Measurements from ENCODE around the gene GAA.
A peak's percentile ranks its signal among the peaks of the same experiment; 100 is the strongest.

GAA gene

GRCh38 chr17:80095844-80096475 is 5.4 kb upstream of the GAA start:
- H3K36me3 ChIP-seq (ENCODE audit: control insufficient read depth in 2 of 2, insufficient read depth in 2 of 2, low read length in 2 of 2), result no peaks in the 10 kb centered on the region
- no peak overlapping the region for H3K27ac ChIP-seq (ENCODE audit: low read depth in 2 of 2, low read length in 2 of 2)
- H3K27me3 ChIP-seq (ENCODE audit: control insufficient read depth in 2 of 2, insufficient read depth in 2 of 2, low read length in 2 of 2), result no peaks in the 10 kb centered on the region
- H3K9me3 ChIP-seq (ENCODE audit: control insufficient read depth in 2 of 2, low read length in 2 of 2), result no peaks in the 10 kb centered on the region
- no peak overlapping the region for H3K4me3 ChIP-seq (ENCODE audit: low read length in 2 of 2)
- no peak overlapping the region for H3K9ac ChIP-seq (ENCODE audit: low read depth in 1 of 2, low read length in 2 of 2)
- peaks cover 0 to 4% of the 10 kb centered on the region in 2 donors for H3K4me1 ChIP-seq (ENCODE audit: control insufficient read depth in 2 of 2, insufficient read depth in 2 of 2, low read length in 2 of 2)

GRCh38 chr17:80096561-80097021 is 4.8 kb upstream of the GAA start:
- Histone ChIP-seq H3K27ac (ENCODE audit: low read depth in 2 of 2, low read length in 2 of 2) (no peak overlapping the region), H3K27me3 (ENCODE audit: control insufficient read depth in 2 of 2, insufficient read depth in 2 of 2, low read length in 2 of 2) (no peaks in the 10 kb centered on the region), H3K4me3 (ENCODE audit: low read length in 2 of 2) (no peak overlapping the region), H3K36me3 (ENCODE audit: control insufficient read depth in 2 of 2, insufficient read depth in 2 of 2, low read length in 2 of 2) (no peaks in the 10 kb centered on the region), H3K9me3 (ENCODE audit: control insufficient read depth in 2 of 2, low read length in 2 of 2) (no peaks in the 10 kb centered on the region), H3K4me1 (ENCODE audit: control insufficient read depth in 2 of 2, insufficient read depth in 2 of 2, low read length in 2 of 2) (peaks cover 0 to 4% of the 10 kb centered on the region in 2 donors), H3K9ac (ENCODE audit: low read depth in 1 of 2, low read length in 2 of 2) (no peak overlapping the region)

GRCh38 chr17:80097127-80097621 is 4.2 kb upstream of the GAA start:
- Histone ChIP-seq H3K9me3 (ENCODE audit: control insufficient read depth in 2 of 2, low read length in 2 of 2) (no peaks in the 10 kb centered on the region), H3K36me3 (ENCODE audit: control insufficient read depth in 2 of 2, insufficient read depth in 2 of 2, low read length in 2 of 2) (no peaks in the 10 kb centered on the region), H3K4me1 (ENCODE audit: control insufficient read depth in 2 of 2, insufficient read depth in 2 of 2, low read length in 2 of 2) (peaks cover 4 to 6% of the 10 kb centered on the region in 2 donors), H3K9ac (ENCODE audit: low read depth in 1 of 2, low read length in 2 of 2) (no peak overlapping the region), H3K27me3 (ENCODE audit: control insufficient read depth in 2 of 2, insufficient read depth in 2 of 2, low read length in 2 of 2) (no peaks in the 10 kb centered on the region), H3K27ac (ENCODE audit: low read depth in 2 of 2, low read length in 2 of 2) (no peak overlapping the region), H3K4me3 (ENCODE audit: low read length in 2 of 2) (no peak overlapping the region)

GRCh38 chr17:80097844-80098691 is 3.3 kb upstream of the GAA start:
- Histone ChIP-seq H3K27me3 (ENCODE audit: control insufficient read depth in 2 of 2, insufficient read depth in 2 of 2, low read length in 2 of 2) (no peaks in the 10 kb centered on the region), H3K27ac (ENCODE audit: low read depth in 2 of 2, low read length in 2 of 2) (no peak overlapping the region), H3K4me1 (ENCODE audit: control insufficient read depth in 2 of 2, insufficient read depth in 2 of 2, low read length in 2 of 2) (peaks cover 4 to 9% of the 10 kb centered on the region in 2 donors), H3K9me3 (ENCODE audit: control insufficient read depth in 2 of 2, low read length in 2 of 2) (no peaks in the 10 kb centered on the region), H3K36me3 (ENCODE audit: control insufficient read depth in 2 of 2, insufficient read depth in 2 of 2, low read length in 2 of 2) (no peaks in the 10 kb centered on the region), H3K4me3 (ENCODE audit: low read length in 2 of 2) (no peak overlapping the region), H3K9ac (ENCODE audit: low read depth in 1 of 2, low read length in 2 of 2) (no peak overlapping the region)

- no peaks in the 10 kb centered on the region for H3K9me3 ChIP-seq (ENCODE audit: control insufficient read depth in 2 of 2, low read length in 2 of 2)
- H3K27me3 ChIP-seq (ENCODE audit: control insufficient read depth in 2 of 2, insufficient read depth in 2 of 2, low read length in 2 of 2), result no peaks in the 10 kb centered on the region
- H3K9ac ChIP-seq (ENCODE audit: low read depth in 1 of 2, low read length in 2 of 2), result no peak overlapping the region
- no peak overlapping the region for H3K4me3 ChIP-seq (ENCODE audit: low read length in 2 of 2)
- peaks cover 4 to 9% of the 10 kb centered on the region in 2 donors for H3K4me1 ChIP-seq (ENCODE audit: control insufficient read depth in 2 of 2, insufficient read depth in 2 of 2, low read length in 2 of 2)
- no peak overlapping the region for H3K27ac ChIP-seq (ENCODE audit: low read depth in 2 of 2, low read length in 2 of 2)
- H3K36me3 ChIP-seq (ENCODE audit: control insufficient read depth in 2 of 2, insufficient read depth in 2 of 2, low read length in 2 of 2), result no peaks in the 10 kb centered on the region
Observed at GRCh38 chr17:80099291-80100034, 1.9 kb upstream of the GAA start.

- Histone ChIP-seq H3K27me3 (ENCODE audit: control insufficient read depth in 2 of 2, insufficient read depth in 2 of 2, low read length in 2 of 2) (no peaks in the 10 kb centered on the region), H3K36me3 (ENCODE audit: control insufficient read depth in 2 of 2, insufficient read depth in 2 of 2, low read length in 2 of 2) (no peaks in the 10 kb centered on the region), H3K9me3 (ENCODE audit: control insufficient read depth in 2 of 2, low read length in 2 of 2) (no peaks in the 10 kb centered on the region), H3K4me1 (ENCODE audit: control insufficient read depth in 2 of 2, insufficient read depth in 2 of 2, low read length in 2 of 2) (peaks cover 4 to 9% of the 10 kb centered on the region in 2 donors), H3K9ac (ENCODE audit: low read depth in 1 of 2, low read length in 2 of 2) (no peak overlapping the region), H3K27ac (ENCODE audit: low read depth in 2 of 2, low read length in 2 of 2) (no peak overlapping the region), H3K4me3 (ENCODE audit: low read length in 2 of 2) (no peak overlapping the region)
Observed at GRCh38 chr17:80100035-80100323, 1.4 kb upstream of the GAA start.

- Histone ChIP-seq H3K36me3 (ENCODE audit: control insufficient read depth in 2 of 2, insufficient read depth in 2 of 2, low read length in 2 of 2) (no peaks in the 10 kb centered on the region), H3K9me3 (ENCODE audit: control insufficient read depth in 2 of 2, low read length in 2 of 2) (no peaks in the 10 kb centered on the region), H3K4me1 (ENCODE audit: control insufficient read depth in 2 of 2, insufficient read depth in 2 of 2, low read length in 2 of 2) (peaks cover 4 to 9% of the 10 kb centered on the region in 2 donors), H3K27ac (ENCODE audit: low read depth in 2 of 2, low read length in 2 of 2) (peak overlapping the region; percentile 73 to 76), H3K4me3 (ENCODE audit: low read length in 2 of 2) (peak overlapping the region; percentile 89 to 94), H3K27me3 (ENCODE audit: control insufficient read depth in 2 of 2, insufficient read depth in 2 of 2, low read length in 2 of 2) (no peaks in the 10 kb centered on the region), H3K9ac (ENCODE audit: low read depth in 1 of 2, low read length in 2 of 2) (peak overlapping the region; percentile 81 to 86)
Observed at GRCh38 chr17:80101946-80102663, 724 bp downstream of the GAA start.

GRCh38 chr17:80102664-80103448 is 1.5 kb downstream of the GAA start:
- Histone ChIP-seq H3K4me3 (ENCODE audit: low read length in 2 of 2) (peak overlapping the region in 1 of 2 donors; percentile 94), H3K4me1 (ENCODE audit: control insufficient read depth in 2 of 2, insufficient read depth in 2 of 2, low read length in 2 of 2) (peaks cover 4 to 9% of the 10 kb centered on the region in 2 donors), H3K36me3 (ENCODE audit: control insufficient read depth in 2 of 2, insufficient read depth in 2 of 2, low read length in 2 of 2) (no peaks in the 10 kb centered on the region), H3K9ac (ENCODE audit: low read depth in 1 of 2, low read length in 2 of 2) (no peak overlapping the region), H3K27ac (ENCODE audit: low read depth in 2 of 2, low read length in 2 of 2) (no peak overlapping the region), H3K27me3 (ENCODE audit: control insufficient read depth in 2 of 2, insufficient read depth in 2 of 2, low read length in 2 of 2) (no peaks in the 10 kb centered on the region), H3K9me3 (ENCODE audit: control insufficient read depth in 2 of 2, low read length in 2 of 2) (no peaks in the 10 kb centered on the region)

- Histone ChIP-seq H3K9ac (ENCODE audit: low read depth in 1 of 2, low read length in 2 of 2) (no peak overlapping the region), H3K9me3 (ENCODE audit: control insufficient read depth in 2 of 2, low read length in 2 of 2) (no peaks in the 10 kb centered on the region), H3K4me1 (ENCODE audit: control insufficient read depth in 2 of 2, insufficient read depth in 2 of 2, low read length in 2 of 2) (peaks cover 4 to 9% of the 10 kb centered on the region in 2 donors), H3K27ac (ENCODE audit: low read depth in 2 of 2, low read length in 2 of 2) (no peak overlapping the region), H3K27me3 (ENCODE audit: control insufficient read depth in 2 of 2, insufficient read depth in 2 of 2, low read length in 2 of 2) (no peaks in the 10 kb centered on the region), H3K4me3 (ENCODE audit: low read length in 2 of 2) (no peak overlapping the region), H3K36me3 (ENCODE audit: control insufficient read depth in 2 of 2, insufficient read depth in 2 of 2, low read length in 2 of 2) (no peaks in the 10 kb centered on the region)
Observed at GRCh38 chr17:80103449-80104085, 2.2 kb downstream of the GAA start.

All from mucosa of rectum (tissue), 2 donors.